ENCODE results near the gene TAS2R60. TPM values are rescaled to one million over a fixed set of nuclear protein-coding genes. Genes with fewer than 3 reads are reported as not detected.

Gene TAS2R60
- total and polyA plus RNA-seq, 4 donors = 1.2 to 2.7 TPM; not detected in 2

- no peaks in the 10 kb centered on the region for H3K4me1 ChIP-seq (ENCODE audit: control insufficient read depth in 1 of 2, insufficient read depth in 2 of 2, low read length in 2 of 2)
- no peaks in the 10 kb centered on the region for H3K36me3 ChIP-seq (ENCODE audit: control insufficient read depth in 1 of 2, insufficient read depth in 2 of 2, low read length in 1 of 2)
- peak in 1 of 2 donors; percentile 86 for DNase-seq
- no peaks in the 10 kb centered on the region for H3K27me3 ChIP-seq (ENCODE audit: control insufficient read depth in 1 of 2, insufficient read depth in 2 of 2, low read length in 1 of 2)
- H3K27ac ChIP-seq (ENCODE audit: low read depth in 1 of 2, low read length in 2 of 2) = no peak overlapping the region
- 53 to 56% methylated on average over 5 of the region's 5 CpGs for WGBS, 2 donors
- no peak overlapping the region for H3K4me3 ChIP-seq (ENCODE audit: low read length in 2 of 2)
- H3K9me3 ChIP-seq (ENCODE audit: control insufficient read depth, low read length) = no peaks in the 10 kb centered on the region
- intact Hi-C loops (cut with DNase I) = no loop called here
- ATAC-seq (ENCODE audit: low FRiP score) = peak; percentile 51
Measured at GRCh38 chr7:143487566-143487965, 44.3 kb downstream of the TAS2R60 start.

- H3K4me3 ChIP-seq (ENCODE audit: low read length in 2 of 2) = no peak overlapping the region
- no peaks in the 10 kb centered on the region for H3K36me3 ChIP-seq (ENCODE audit: control insufficient read depth in 1 of 2, insufficient read depth in 2 of 2, low read length in 1 of 2)
- WGBS, 2 donors = 94 to 99% methylated on average over 1 of the region's 1 CpG
- no peak for ATAC-seq (ENCODE audit: low FRiP score)
- H3K9me3 ChIP-seq (ENCODE audit: control insufficient read depth, low read length) = no peaks in the 10 kb centered on the region
- no peak overlapping the region for H3K27ac ChIP-seq (ENCODE audit: low read depth in 1 of 2, low read length in 2 of 2)
- no peaks in the 10 kb centered on the region for H3K4me1 ChIP-seq (ENCODE audit: control insufficient read depth in 1 of 2, insufficient read depth in 2 of 2, low read length in 2 of 2)
- DNase-seq = no peak
- no peaks in the 10 kb centered on the region for H3K27me3 ChIP-seq (ENCODE audit: control insufficient read depth in 1 of 2, insufficient read depth in 2 of 2, low read length in 1 of 2)
- intact Hi-C loops (cut with DNase I) = no loop called here
Measured at GRCh38 chr7:143490717-143491306, 47.6 kb downstream of the TAS2R60 start.

- DNase-seq (no peak), ATAC-seq (ENCODE audit: low FRiP score) (no peak)
- WGBS, 2 donors = 89 to 90% methylated on average over 2 of the region's 2 CpGs
- Histone ChIP-seq H3K4me3 (ENCODE audit: low read length in 2 of 2) (no peak overlapping the region), H3K4me1 (ENCODE audit: control insufficient read depth in 1 of 2, insufficient read depth in 2 of 2, low read length in 2 of 2) (no peaks in the 10 kb centered on the region), H3K27ac (ENCODE audit: low read depth in 1 of 2, low read length in 2 of 2) (no peak overlapping the region), H3K27me3 (ENCODE audit: control insufficient read depth in 1 of 2, insufficient read depth in 2 of 2, low read length in 1 of 2) (no peaks in the 10 kb centered on the region), H3K9me3 (ENCODE audit: control insufficient read depth, low read length) (no peaks in the 10 kb centered on the region), H3K36me3 (ENCODE audit: control insufficient read depth in 1 of 2, insufficient read depth in 2 of 2, low read length in 1 of 2) (no peaks in the 10 kb centered on the region)
- intact Hi-C loops (cut with DNase I) = no loop called here
Measured at GRCh38 chr7:143492043-143492471, 48.8 kb downstream of the TAS2R60 start.

- H3K4me3 ChIP-seq (ENCODE audit: low read length in 2 of 2) = no peak overlapping the region
- intact Hi-C loops (cut with DNase I) = no loop called here
- no peaks in the 10 kb centered on the region for H3K27me3 ChIP-seq (ENCODE audit: control insufficient read depth in 1 of 2, insufficient read depth in 2 of 2, low read length in 1 of 2)
- 80 to 83% methylated on average over 6 of the region's 6 CpGs for WGBS, 2 donors
- no peaks in the 10 kb centered on the region for H3K36me3 ChIP-seq (ENCODE audit: control insufficient read depth in 1 of 2, insufficient read depth in 2 of 2, low read length in 1 of 2)
- no peaks in the 10 kb centered on the region for H3K4me1 ChIP-seq (ENCODE audit: control insufficient read depth in 1 of 2, insufficient read depth in 2 of 2, low read length in 2 of 2)
- no peak for DNase-seq
- no peaks in the 10 kb centered on the region for H3K9me3 ChIP-seq (ENCODE audit: control insufficient read depth, low read length)
- no peak overlapping the region for H3K27ac ChIP-seq (ENCODE audit: low read depth in 1 of 2, low read length in 2 of 2)
- ATAC-seq (ENCODE audit: low FRiP score) = no peak
Measured at GRCh38 chr7:143492799-143493739, 49.8 kb downstream of the TAS2R60 start.

GRCh38 chr7:143493751-143494150 is 50.5 kb downstream of the TAS2R60 start:
- Histone ChIP-seq H3K9me3 (ENCODE audit: control insufficient read depth, low read length) (no peaks in the 10 kb centered on the region), H3K4me1 (ENCODE audit: control insufficient read depth in 1 of 2, insufficient read depth in 2 of 2, low read length in 2 of 2) (no peaks in the 10 kb centered on the region), H3K4me3 (ENCODE audit: low read length in 2 of 2) (no peak overlapping the region), H3K27me3 (ENCODE audit: control insufficient read depth in 1 of 2, insufficient read depth in 2 of 2, low read length in 1 of 2) (no peaks in the 10 kb centered on the region), H3K27ac (ENCODE audit: low read depth in 1 of 2, low read length in 2 of 2) (no peak overlapping the region), H3K36me3 (ENCODE audit: control insufficient read depth in 1 of 2, insufficient read depth in 2 of 2, low read length in 1 of 2) (no peaks in the 10 kb centered on the region)
- intact Hi-C loops (cut with DNase I) = no loop called here
- ATAC-seq (ENCODE audit: low FRiP score) (no peak), DNase-seq (no peak)
- WGBS, 2 donors = 97 to 100% methylated on average over 1 of the region's 1 CpG

Other genes with a start within 250 kb of the TAS2R60 start
- not detected for gene TAS2R40, start 221.4 kb upstream of the TAS2R60 start, total RNA-seq
- not detected for gene TAS2R40, start 221.4 kb upstream of the TAS2R60 start, polyA plus RNA-seq
- gene GSTK1, start 180.0 kb upstream of the TAS2R60 start, total RNA-seq = 100 to 1,000 TPM in 1 of 2 donors, 10 to 100 TPM in 1; 75.6 to 123 TPM
- gene GSTK1, start 180.0 kb upstream of the TAS2R60 start, polyA plus RNA-seq = 100 to 1,000 TPM in 1 of 2 donors, 10 to 100 TPM in 1; 99.5 to 172 TPM
- gene TMEM139, start 158.5 kb upstream of the TAS2R60 start, total RNA-seq = 1 to 10 TPM in 1 of 2 donors, under 1 TPM in 1; 0.32 to 1.2 TPM
- 10 to 100 TPM in 1 of 2 donors, under 1 TPM in 1; 0.10 to 17.3 TPM for gene TMEM139, start 158.5 kb upstream of the TAS2R60 start, polyA plus RNA-seq
- 10 to 100 TPM; 21.7 to 23.9 TPM for gene CASP2, start 155.1 kb upstream of the TAS2R60 start, total RNA-seq
- gene CASP2, start 155.1 kb upstream of the TAS2R60 start, polyA plus RNA-seq = 1 to 10 TPM; 2.6 to 5.9 TPM
- not detected for gene CLCN1, start 127.3 kb upstream of the TAS2R60 start, total RNA-seq
- not detected for gene CLCN1, start 127.3 kb upstream of the TAS2R60 start, polyA plus RNA-seq
- 1 to 10 TPM; 2.8 to 3.8 TPM for gene FAM131B, start 80.7 kb upstream of the TAS2R60 start, total RNA-seq
- gene FAM131B, start 80.7 kb upstream of the TAS2R60 start, polyA plus RNA-seq = 1 to 10 TPM in 1 of 2 donors, under 1 TPM in 1; 0.41 to 1.0 TPM
- gene ZYX, start 62.1 kb upstream of the TAS2R60 start, total RNA-seq = 100 to 1,000 TPM; 307 to 499 TPM
- 100 to 1,000 TPM; 131 to 305 TPM for gene ZYX, start 62.1 kb upstream of the TAS2R60 start, polyA plus RNA-seq
- under 1 TPM; 0.21 to 0.45 TPM for gene EPHA1, start 34.6 kb upstream of the TAS2R60 start, total RNA-seq
- gene EPHA1, start 34.6 kb upstream of the TAS2R60 start, polyA plus RNA-seq = 1 to 10 TPM in 1 of 2 donors, under 1 TPM in 1; 0.20 to 1.9 TPM
- gene TAS2R41, start 34.4 kb downstream of the TAS2R60 start, total RNA-seq = 1 to 10 TPM in 1 of 2 donors, under 1 TPM in 1; 0.69 to 1.0 TPM
- gene TAS2R41, start 34.4 kb downstream of the TAS2R60 start, polyA plus RNA-seq = not detected
- under 1 TPM in 1 of 2 donors, not detected in 1; 0.99 TPM for gene CTAGE15, start 128.3 kb downstream of the TAS2R60 start, total RNA-seq
- gene CTAGE15, start 128.3 kb downstream of the TAS2R60 start, polyA plus RNA-seq = not detected
- gene TCAF2, start 177.5 kb downstream of the TAS2R60 start, total RNA-seq = 1 to 10 TPM; 3.6 to 6.3 TPM
- 1 to 10 TPM in 1 of 2 donors, under 1 TPM in 1; 0.50 to 1.9 TPM for gene TCAF2, start 177.5 kb downstream of the TAS2R60 start, polyA plus RNA-seq

Data from aorta (tissue), 5 donors.